C1 segment of cervical spinal cord (tissue), 14 donors: Measurements from ENCODE around the gene SEPTIN12.
"Not testable (repeated sequence)": the region's sequence is repeated elsewhere in the genome, so short reads cannot be mapped to it uniquely, and the experiment has no call there.

Experiments used
- DNase-seq, 14 donors: peaks; one replicate each; lab custom pipeline; 2025; lab: John Stamatoyannopoulos, UW

SEPTIN12 gene

DNA sequence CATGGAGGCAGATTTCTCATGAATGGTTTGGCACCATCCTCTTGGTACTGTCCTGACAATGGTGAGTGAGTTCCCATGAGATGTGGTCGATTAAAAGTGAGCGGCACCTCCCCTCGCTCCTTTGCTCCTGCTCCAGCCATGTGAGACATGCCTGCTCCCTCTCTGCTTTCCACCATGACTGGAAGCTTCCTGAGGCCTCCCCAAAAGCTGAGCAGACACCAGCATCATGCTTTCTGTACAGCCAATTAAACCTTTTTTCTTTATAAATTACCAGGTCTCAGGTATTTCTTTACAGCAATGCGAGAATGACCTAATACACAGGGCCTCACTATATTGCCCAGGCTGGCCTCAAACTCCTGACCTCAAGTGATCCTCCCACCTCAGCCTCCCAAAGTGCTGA lies 33.3 kb downstream of the SEPTIN12 start:
- DNase-seq: no peak

DNA sequence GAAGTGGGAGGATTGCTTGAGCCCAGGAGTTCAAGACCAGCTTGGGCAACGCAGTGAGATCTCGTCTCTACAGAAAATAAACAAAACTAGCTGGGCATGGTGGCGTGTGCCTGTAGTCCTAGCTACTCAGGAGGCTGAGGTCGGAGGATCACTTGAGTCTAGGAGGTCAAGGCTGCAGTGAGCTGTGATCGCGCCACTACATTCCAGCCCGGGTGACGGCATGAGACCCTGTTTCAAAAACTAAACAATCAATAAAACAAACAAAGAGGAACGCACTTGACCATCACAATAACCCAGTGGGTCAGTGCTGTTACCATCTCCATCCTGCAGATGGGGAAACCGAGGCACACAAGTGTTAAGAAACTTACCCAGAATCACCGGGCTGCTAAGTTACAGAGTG lies 34.9 kb downstream of the SEPTIN12 start:
- no peak for DNase-seq

DNA sequence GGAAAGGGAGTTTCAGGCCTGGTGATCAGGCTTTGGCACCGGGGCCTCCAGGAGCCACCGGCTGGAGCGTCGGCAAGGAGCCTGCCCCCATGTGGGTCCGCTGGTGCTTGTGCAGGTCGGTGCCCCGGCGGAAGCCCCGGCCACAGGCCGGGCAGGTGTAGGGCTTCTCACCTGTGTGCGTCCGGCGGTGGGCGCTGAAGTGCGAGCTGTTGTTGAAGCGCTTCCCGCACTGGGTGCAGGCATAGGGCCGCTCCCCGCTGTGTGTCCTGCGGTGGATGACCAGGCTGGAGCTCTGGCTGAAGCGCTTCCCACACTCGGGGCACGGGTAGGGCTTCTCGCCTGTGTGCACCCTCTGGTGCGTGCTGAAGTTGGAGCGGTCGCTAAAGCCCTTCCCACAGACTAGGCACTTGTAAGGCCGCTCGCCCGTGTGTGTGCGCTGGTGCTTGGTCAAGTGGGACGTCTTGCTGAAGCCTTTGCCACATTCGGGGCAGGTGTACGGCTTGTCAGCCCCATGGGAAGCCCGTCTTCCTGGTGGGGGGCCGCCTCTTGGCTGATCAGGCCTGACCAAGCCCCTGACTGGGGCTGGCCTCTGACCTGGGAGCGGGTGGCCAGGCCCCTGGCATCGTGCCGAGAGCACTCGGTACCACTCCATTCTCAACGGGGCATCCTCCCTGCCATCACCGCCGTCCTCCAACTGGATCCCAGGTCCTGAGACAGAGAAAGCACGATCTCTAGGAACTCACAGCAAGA lies 35.6 kb downstream of the SEPTIN12 start:
- no peak for DNase-seq

DNA sequence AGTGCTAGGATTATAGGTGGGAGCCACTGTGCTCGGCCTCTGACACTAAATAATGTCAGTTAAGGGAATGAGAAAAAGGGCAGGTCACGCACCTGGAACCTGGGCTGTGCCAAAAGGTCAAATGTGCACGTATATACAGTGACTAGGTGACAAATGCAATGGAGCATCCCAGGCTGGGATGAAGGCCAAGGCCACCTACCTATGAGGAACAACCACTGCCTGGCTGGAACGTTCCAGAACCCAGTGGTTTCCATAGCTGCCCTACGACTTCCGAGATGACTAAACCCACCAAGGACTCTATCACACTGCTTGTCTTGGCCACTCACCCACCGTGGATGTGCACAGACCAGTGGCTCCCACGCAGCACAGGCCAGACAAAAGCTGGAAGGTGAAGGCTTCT lies 37.2 kb downstream of the SEPTIN12 start:
- DNase-seq: no peak

DNA sequence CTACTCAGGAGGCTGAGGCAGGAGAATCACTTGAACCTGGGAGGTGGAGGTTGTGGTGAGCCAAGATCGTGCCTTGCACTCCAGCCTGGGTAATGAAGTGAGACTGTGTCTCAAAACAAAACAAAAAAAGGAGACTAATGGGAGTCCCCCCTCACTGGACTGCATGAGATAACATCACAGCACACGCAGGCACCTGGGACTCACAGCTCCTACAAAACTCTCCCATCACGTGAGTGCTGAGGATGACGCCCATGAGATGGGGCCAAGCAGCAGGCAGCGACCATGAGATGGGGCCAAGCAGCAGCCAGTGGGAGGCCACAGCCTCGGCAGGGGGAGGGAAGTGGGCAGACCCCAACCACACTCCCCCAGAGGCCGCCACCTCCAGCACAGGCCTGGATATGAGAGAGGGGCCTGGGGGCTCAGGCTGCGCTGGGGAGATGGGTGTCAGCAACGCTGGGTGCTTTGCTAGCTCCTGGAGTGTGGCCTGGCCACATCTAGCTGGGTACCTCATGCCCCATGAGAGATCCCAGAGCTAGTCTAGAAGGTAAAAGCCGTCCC lies 38.4 kb downstream of the SEPTIN12 start:
- DNase-seq: no peak

DNA sequence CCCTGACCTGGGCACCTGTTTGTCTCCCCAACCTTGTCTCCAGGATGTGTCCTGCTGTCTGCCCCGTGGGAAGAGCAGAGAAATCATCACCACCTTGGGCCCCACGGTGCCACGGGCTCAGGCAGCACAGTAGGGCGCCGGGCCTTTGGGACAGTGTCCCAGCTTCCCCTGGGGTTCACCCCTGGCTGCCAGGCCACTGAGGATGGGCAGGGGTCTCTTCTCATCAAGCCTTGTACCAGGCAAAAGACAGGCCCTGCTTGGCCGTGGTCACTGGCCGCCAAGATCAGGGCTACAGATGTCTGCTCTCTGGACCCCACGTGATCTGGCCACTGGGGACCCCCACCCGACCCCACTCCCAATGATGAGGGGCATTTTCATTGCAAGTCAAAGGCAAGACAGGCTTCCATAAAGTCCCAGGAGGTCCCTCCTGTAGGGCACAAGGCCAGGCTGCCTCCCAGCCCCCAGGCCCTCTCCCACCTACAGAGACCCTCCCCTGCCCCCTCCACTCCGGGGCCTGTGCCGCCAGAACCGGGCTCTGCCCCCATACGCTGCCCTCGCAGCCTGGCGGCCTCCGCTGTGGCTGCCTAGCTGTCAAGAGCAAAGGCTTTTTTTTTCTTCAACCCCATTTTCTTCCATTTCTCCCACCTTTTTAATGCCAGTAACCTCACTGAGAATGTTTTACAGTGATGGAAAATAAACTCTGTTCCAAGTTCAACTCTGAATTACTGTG lies 39.3 kb downstream of the SEPTIN12 start:
- DNase-seq: no peak

DNA sequence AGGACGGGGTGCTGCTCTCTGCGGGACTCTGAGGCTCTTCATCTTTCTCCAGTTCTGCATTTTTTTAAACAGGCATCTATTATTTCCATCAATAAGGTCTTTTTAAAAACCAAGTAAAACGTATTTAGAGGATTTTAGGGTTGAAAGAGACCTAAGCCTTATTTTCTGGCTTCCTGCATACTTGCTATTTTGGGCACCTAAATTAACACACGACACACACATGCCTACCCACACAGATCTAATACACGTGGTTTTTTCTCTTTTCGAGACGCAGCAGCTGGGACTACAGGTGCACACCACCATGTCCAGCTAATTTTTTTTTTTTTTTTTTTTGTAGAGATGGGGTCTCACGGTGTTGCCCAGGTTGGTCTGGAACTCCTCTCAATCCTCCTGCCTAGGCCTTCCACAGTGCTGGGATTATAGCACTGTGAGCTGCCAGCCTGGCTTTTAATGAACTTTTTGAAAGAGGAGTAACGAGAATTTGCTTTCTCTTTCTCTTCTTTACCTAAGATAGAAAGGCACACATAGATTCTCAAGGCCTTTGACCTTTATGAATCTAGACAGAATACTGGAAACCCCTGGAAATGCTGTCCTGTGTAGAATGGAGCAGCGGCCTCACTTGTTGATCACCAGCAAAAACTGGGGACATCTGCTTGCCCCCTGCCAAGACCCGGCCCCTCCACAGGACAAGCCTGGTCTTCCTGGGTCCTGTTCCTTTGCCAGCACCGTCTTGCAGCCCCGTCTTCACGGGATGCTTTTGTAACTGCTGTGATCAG lies 40.1 kb downstream of the SEPTIN12 start:
- no peak for DNase-seq

DNA sequence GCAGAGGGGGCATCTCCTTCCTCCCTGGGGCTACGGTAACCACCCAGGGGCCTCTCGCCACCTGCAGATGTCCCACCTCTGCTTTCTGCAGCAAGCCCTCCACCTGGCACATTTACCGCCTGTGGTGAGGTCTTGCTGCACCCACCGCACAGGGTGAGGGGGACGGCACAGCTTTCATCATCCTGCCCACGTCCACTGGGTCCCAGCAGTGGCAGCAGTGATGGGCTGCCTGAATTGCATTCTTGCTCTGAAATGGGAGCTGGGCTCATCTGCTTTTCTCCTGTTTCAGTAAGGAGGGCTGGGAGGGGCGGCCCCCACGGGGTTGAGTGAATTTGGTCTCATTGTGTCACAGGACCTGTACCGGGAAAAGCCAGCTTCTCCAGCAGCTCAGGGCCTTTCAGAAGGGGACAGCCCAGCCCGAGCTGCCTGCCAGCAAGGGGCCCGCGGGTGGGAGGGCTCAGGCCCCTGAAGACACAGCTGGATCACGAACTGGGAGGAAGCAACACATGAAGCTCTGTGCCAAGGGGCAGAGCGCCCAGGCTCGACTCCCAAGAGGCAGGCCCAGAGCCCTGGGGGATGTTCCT lies 41.1 kb downstream of the SEPTIN12 start:
- DNase-seq: peak in 4 of 14 donors; percentile 13 to 43 (median 22)

DNA sequence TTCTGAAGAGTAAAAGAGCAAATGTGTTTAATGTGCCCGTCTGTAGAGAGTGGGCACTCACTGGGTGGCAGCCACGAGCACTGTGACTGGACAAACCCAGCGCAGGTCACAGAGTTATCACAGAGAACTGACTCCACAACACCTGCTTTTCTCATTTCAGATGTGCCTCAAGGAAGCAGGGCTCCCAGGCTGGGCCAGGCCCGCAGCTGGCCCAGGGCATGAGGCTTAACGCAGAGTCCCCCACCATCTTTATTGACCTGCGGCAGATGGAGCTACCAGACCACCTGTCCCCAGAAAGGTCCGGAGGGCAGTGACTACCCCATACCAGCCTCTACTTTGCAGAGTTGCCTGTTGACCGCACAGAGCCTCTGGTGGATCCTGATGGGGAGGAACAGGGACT lies 41.9 kb downstream of the SEPTIN12 start:
- DNase-seq: no peak

DNA sequence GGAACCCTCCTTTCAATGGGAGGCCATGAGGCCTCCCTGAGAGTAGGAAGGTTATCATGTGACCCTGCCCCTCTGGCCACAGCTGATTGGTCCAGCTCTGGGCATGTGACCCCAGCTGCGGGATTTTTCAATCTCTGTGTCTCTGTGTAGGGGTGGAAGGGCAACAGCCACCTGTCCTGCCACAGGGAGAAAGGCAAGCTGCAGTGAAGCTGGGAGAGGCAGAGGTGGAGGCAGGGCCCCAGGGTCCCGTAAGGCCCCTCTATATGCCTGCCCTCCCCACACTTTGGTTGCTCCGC lies 42.9 kb downstream of the SEPTIN12 start:
- DNase-seq: no peak

DNA sequence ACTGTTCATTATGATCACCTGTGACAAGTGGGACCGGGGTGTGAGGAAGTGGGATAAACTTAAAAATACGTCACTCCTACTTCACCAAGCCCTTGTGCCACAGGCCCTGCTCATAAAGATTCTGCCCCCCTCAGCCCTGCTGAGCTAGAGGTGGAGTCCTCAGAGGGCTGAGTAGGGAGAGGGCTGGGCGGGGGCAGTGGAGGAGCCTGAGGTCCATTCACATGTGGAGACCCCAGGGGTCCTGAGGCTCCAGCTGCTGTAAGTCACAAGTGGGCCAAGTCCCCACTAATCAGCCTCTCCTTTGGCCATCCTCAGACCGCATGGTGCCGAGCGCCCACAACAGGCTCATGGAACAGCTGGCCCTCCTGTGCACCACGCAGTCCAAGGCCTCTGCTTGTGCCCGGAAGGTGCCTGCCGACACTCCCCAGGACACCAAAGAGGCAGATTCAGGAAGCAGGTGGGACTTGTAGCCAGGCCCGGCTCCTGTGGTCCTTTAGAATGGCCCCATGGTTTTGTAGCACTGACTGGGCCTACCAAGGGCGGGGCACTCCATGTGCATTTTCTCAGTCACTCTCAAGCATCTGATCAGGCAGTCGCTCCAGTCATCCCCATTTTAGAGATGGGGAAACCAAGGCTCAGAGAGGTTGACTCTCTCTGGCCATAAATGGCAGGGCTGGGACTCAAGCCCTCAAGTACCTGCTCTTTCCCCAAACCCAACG lies 43.4 kb downstream of the SEPTIN12 start:
- DNase-seq: no peak

DNA sequence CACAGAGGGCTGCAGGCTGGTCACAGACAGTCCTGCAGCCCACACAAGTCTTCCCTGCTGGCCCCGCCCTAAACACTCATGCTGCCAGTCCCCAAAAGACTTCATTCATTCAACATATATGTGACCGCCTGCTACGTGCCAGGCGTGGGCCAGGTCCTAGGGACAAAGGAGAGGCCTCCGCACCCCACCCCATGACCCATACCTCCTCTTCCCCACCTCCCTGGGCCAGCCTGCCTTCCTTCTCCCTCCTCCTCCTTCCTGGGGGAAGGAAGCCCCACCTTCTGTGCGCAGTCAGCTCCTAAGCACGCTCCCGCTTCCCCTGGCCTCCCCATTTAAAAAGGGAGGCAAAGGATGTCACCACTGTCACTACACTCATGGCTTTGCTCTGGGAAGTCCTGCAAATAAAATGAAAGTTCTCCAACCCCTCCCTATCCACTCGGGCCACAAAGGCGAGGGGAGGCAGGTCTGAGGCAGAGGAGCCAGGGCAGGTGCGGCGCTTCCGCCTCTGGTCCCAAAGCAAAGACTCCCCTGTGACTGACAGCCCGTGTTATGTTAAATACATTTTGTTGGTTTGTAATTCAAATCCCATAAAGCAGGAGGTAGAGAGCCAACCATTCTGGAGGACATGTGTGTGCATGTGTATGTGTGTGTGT lies 44.8 kb downstream of the SEPTIN12 start:
- no peak for DNase-seq

DNA sequence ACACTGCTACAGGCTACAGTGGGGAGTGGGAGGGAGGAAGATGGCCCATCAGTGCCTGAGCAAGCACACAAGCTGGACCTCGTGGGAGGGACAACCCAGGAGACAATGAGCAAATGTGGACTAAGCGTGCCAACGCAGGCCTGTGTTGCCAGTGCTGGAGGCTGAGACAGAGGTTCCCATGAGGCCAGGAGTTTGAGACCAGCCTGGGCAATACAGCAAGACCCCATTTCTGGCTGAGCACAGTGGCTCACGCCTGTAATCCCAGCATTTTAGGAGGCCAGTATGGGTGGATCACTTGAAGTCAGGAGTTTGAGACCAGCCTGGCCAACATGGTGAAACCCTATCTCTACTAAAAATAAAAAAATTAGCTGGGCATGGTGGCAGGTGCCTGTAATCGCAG lies 49.8 kb downstream of the SEPTIN12 start:
- not testable (repeated sequence) for DNase-seq

DNA sequence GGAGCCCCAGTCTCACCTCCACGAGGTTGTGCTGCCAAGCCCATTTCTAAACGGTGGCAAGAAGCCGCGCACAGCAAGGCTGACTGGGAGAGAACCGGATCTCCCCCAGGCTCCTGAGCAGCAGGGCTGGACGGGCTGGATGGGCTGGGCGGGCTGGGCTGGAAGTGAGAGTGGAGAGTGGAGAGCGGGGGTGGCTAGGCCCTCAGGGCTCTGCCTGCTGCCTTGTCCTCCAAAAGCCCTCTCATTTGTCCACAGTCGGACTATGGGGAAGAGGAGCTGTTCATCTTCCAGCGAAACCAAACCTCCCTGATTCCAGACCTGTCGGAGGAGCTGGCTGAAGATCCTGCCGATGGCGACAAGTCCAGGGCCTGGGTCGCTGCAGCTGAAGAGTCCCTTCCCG lies 50.6 kb downstream of the SEPTIN12 start:
- DNase-seq: no peak

DNA sequence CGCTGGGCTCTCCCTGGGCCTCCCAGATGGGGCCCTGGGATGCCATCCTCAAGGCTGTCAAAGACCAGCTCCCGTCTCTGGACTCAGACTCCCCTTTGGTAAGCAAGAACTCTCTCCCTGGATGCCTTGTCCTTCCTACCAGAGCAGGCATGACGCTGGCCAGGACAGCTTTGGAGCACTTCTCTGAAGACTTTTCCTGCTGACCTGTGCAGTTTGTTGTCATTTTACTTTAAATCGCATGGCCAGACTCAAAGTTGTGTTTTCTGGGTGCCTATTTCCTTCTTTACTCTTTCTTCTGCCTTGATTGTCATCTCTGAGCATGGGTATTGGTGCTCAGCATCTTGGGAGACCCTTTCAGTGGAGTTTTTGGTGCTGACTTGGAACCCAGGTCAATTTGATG lies 51.6 kb downstream of the SEPTIN12 start:
- no peak for DNase-seq

DNA sequence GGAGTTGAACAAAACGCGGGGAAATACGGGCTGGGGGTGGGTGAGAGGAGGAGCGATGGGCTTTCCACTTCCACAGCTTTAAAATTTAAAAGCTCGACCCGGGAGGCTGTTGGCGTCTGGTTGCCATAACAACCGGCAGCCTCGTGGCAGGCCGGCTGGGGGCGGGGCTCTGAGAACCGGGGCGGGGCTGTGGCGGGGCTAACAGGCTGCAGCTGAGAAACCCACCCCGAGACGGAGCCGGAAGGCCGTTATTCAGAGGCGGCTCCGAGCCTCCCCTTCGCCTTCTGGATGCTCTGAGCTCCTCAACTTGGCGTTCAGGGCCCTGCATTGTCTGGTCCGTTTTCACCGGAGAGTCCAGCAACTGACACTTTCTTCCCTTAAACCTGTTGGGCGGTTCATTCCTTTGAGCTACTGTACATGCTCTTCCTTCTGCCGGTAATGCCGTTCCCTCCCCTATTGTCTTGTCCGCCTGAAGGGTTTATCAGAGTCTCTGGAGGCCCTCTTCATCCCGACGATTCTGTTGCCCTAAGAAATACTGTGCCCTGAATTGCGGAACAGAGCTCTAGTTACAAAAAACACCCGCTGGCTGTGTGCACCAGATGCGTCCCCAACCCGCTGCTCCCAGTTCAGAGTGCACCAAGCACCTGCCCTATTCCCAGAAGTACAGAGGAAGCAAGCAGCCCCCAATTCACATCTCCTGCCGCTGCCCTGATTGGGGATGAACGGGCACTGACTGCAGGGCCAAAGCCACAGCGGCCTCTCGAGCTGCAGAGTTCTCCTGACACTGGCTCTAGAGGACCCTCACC lies 53.2 kb downstream of the SEPTIN12 start:
- DNase-seq: peak in 13 of 14 donors; percentile 12 to 81 (median 65)

DNA sequence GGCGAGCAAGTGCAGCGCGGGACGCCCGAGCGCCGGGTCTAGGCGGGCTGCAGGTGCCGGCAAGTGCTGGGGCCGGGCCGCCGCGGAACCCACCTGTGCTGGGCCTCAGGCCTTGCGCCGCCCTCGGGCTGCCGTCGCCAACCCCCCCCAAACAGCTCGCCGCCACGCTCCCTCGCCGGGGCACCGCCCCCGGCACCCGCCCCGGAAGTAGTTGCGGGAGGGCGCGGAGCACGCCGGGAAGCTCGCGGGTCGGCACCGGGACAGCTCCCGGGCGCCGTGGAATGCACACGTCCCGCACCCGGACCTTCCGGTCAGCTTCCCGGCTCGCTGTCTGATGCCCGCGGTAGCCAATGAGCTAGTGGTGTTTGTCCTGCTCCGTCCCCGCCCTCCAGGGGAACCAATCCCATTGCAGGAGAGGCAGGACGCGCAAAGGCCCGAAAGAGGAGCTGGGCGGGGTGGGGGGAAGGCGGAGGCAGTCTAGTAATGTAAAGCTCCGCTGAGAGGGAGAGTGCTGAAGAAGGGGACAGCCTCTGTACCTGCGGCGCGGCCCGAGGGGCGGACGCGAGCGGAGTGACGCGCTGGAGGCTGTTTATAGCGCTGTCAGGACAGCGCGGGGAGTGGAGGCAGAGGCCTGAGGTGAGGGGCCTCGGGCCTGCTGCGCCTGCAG lies 53.9 kb downstream of the SEPTIN12 start, which contains the start of the genes ANKS3 and DNAAF8:
ANKS3 (minus strand) TSS at position 209 of the 667 bp plus-strand sequence. CDS start 4,122 bp downstream, outside the sequence.
DNAAF8 (plus strand) TSS at position 475 of the 667 bp plus-strand sequence. CDS start 1,978 bp downstream, outside the sequence.
- DNase-seq: peak; percentile 34 to 98 (median 91)

DNA sequence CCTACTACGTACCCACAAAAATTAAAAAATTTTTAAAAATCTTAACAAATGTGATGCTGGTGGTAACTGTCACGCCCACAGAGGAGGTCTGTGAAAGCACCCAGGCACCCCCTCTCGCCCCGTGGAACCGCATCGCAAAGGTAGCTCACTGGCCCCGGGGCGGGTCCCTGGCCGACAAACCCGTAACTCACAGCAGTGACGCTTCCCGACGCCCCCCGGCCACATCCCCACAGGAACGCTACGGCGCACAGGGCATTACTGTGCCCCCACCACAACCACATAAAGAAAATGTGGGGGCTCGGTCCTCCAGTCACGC lies 54.4 kb downstream of the SEPTIN12 start:
- DNase-seq: no peak

DNA sequence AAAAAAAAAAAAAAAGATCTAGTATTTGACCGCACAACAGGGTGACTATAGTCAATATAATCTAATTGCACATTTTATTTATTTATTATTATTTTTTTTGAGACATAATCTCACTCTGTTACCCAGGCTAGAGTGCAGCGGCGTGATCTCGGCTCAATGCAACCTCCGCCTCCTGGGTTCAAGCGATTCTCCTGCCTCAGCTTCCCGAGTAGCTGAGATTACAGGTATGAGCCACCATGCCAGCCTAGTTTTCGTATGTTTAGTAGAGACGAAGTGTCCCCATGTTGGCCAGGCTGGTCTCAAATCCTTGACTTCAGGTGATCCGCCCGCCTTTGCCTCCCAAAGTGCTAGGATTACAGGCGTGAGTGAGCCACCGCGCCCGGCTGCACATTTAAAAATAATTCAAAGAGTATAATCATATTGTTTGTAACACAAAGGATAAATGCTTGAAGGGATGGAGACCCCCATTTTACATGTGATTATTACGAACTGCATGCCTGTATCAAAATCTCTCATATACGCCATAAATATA lies 54.9 kb downstream of the SEPTIN12 start:
- DNase-seq: no peak
